Upper lobe of left lung (tissue), 4 donors: ENCODE measurements around the gene ERO1A.

Experiments
- CTCF ChIP-seq, 6 experiments: fragments of 450-650 bp in 4 of 6; fragments of 200-600 bp in 2 of 6; sonication (generic) in 2 of 6; IDR thresholded peaks; one replicate each; pipeline ENCODE4 v1.5.1; 2016 to 2019; ENCODE audit warnings: antibody characterized with exemption in 6 of 6
- EP300 ChIP-seq, 4 donors: sonication (generic); formaldehyde crosslinking; IDR thresholded peaks; one replicate each; pipeline ENCODE4 v1.5.1; 2017; ENCODE audit warnings: antibody characterized with exemption in 4 of 4, control low read depth in 2 of 4
- POLR2A ChIP-seq, 4 donors: fragments of 450-650 bp; IDR thresholded peaks; one replicate each; pipeline ENCODE4 v1.5.1; 2016 to 2017; ENCODE audit warnings: antibody characterized with exemption in 4 of 4, mild to moderate bottlenecking in 2 of 4
- POLR2AphosphoS5 ChIP-seq, 2 donors: sonication (generic); formaldehyde crosslinking; IDR thresholded peaks; one replicate each; pipeline ENCODE4 v1.5.1; 2017; ENCODE audit warnings: antibody characterized with exemption in 2 of 2

GRCh38 chr14:52740751-52741150 is 45.4 kb upstream of the ERO1A start:
- TF ChIP-seq CTCF (IDR thresholded peaks at IDR 0.05) (no peak), POLR2A (IDR thresholded peaks at IDR 0.05) (no peak), EP300 (IDR thresholded peaks at IDR 0.05) (no peak), POLR2AphosphoS5 (IDR thresholded peaks at IDR 0.05) (no peak)
